Pancreas (tissue), 10 donors: ENCODE measurements around the gene INHBB. TPM values are rescaled to one million over a fixed set of nuclear protein-coding genes. Genes with fewer than 3 reads are reported as not detected.

ENCODE experiments used
- ATAC-seq, 4 donors: fragments of 200-7000 bp; cut with Tn5 transposase; one replicate each; pipeline versions ENCODE4 v1.8.0 to v1.9.1; 2020; ENCODE audit warnings: mild to moderate bottlenecking in 4 of 4, moderate library complexity in 4 of 4
- DNase-seq, 6 donors: peaks; one replicate each; pipeline ENCODE4 v3.0.0-alpha.2; 2020
- FAIRE-seq: peaks from 2 replicates; lab custom pipeline; 2012; peaks lifted over from hg19 to GRCh38; lab: Jason Lieb, UNC
- H3K27ac ChIP-seq, 4 donors: fragments of 200-600 bp; sonication (generic); 1 replicate in 3 of 4; 2 replicates in 1 of 4; pipeline versions ENCODE4 v1.5.0 to v1.8.0; 2020
- H3K27me3 ChIP-seq, 4 donors: fragments of 200-600 bp; one replicate each; pipeline ENCODE4 v1.8.0; 2021
- H3K36me3 ChIP-seq, 3 donors: fragments of 200-600 bp; sonication (generic) in 1 of 3; one replicate each; pipeline versions ENCODE4 v1.5.0 to v1.8.0; 2020 to 2021
- H3K4me1 ChIP-seq, 3 donors: fragments of 200-600 bp; one replicate each; pipeline ENCODE4 v1.8.0; 2021
- H3K4me3 ChIP-seq, 4 donors: fragments of 200-600 bp; sonication (generic) in 2 of 4; one replicate each; pipeline versions ENCODE4 v1.5.0 to v1.8.0; 2020 to 2021
- H3K9me3 ChIP-seq, 4 donors: fragments of 200-600 bp; one replicate each; pipeline ENCODE4 v1.8.0; 2021
- CTCF ChIP-seq, 4 donors: fragments of 200-600 bp; sonication (generic) in 3 of 4; IDR thresholded peaks; one replicate each; pipeline versions ENCODE4 v1.5.0 to v1.8.0; 2021; ENCODE audit warnings: antibody characterized with exemption in 4 of 4
- WGBS, 2 donors: extraction: QIAGEN DNeasy Blood & Tissue Kit; methylation state at CpG; one replicate each; pipeline ENCODE4 v1.1.7; 2013; 5-methylcytosine and 5-hydroxymethylcytosine counted together
- intact Hi-C, 3 donors: fragments of 100-400 bp; cut with DNase I; formaldehyde crosslinking; loops; one replicate each; pipeline versions ENCODE4 v1.11.1 to v1.14.2; 2022
- polyA plus RNA-seq, 2 donors: library from polyadenylated mRNA; stranded (reverse); fragments of 200-250 nt; gene quantifications; one replicate each; pipeline ENCODE4 v1.2.3, GENCODE V29; 2013
- total RNA-seq, 6 donors: library from RNA; stranded (reverse); fragmentation: NEBNext Ultra II Directional in 4 of 6; extraction: Animal tissue kit (Norgen Biotek cat#: 25700) in 4 of 6; gene quantifications; one replicate each; pipeline versions ENCODE4 v1.2.1 to v1.2.4, GENCODE V29; 2021 to 2023
- donor health status: healthy with polysubstance abuse.
- donor health status: DM: no; HTN: no; CAD: no; lungs with moderate emphysema.
- donor health status: DM: no; HTN: no; CAD: no.
- donor health status: control.
- donor health status: control.
- donor health status: Bipolar disorder and iron deficiency.
- donor health status: DM: yes; HTN: yes; CAD: no.
- donor health status: DM: no; HTN: no; CAD: no.
- donor health status: DM: no; HTN: no; CAD: no.
- donor health status: DM: yes; HTN: yes; CAD: no.

The INHBB gene
- total and polyA plus RNA-seq, 8 donors = 0.59 to 5.1 (median 2.5) TPM

GRCh38 chr2:120353591-120353898 lies 7.6 kb downstream of the INHBB start:
- ATAC-seq (no peak), FAIRE-seq (no peak), DNase-seq (peak in 1 of 6 donors; percentile 46)
- no peaks in the 10 kb centered on the region for H3K9me3 ChIP-seq
- H3K4me3 ChIP-seq = no peak overlapping the region
- H3K27ac ChIP-seq = no peak overlapping the region
- no peaks in the 10 kb centered on the region for H3K36me3 ChIP-seq
- peaks cover 0 to 4% (median 0%) of the 10 kb centered on the region in 4 donors for H3K27me3 ChIP-seq
- intact Hi-C loops = loop anchor here in 1 of 3 donors (10.0 kb wide), 1 partner anchor 161 kb away; no protein-coding TSS in a partner anchor
- TF ChIP-seq CTCF (IDR thresholded peaks at IDR 0.05) = no peak
- 88 to 93% methylated on average over 5 of the region's 5 CpGs for WGBS, 2 donors
- no peaks in the 10 kb centered on the region for H3K4me1 ChIP-seq

DNA sequence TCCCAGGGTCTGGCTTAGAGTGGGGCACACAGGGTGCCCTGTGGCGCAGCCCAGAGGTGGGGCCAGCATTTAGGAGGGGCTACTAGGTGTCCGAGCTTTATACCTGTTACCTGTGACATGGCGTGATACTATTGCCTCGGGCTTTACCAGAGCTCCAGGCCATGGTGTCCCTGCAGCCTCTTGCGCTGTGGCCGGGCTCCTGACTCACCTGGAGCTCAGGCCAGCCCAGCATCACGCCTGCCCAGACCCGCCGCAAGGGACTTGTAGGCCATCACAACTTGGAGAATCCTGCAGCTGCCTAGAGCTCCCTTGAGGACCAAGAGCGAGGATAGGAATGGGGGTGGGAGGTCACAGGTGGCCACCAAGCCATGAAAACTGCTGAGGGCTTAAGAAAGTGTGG lies 8.0 kb downstream of the INHBB start:
- ATAC-seq (no peak), FAIRE-seq (no peak), DNase-seq (peak in 1 of 6 donors; percentile 49)
- H3K9me3 ChIP-seq = no peaks in the 10 kb centered on the region
- WGBS, 2 donors = 93 to 98% methylated on average over 8 to 10 of the region's 10 CpGs
- H3K27ac ChIP-seq = no peak overlapping the region
- no peak for TF ChIP-seq CTCF (IDR thresholded peaks at IDR 0.05)
- peaks cover 0 to 3% (median 0%) of the 10 kb centered on the region in 4 donors for H3K27me3 ChIP-seq
- intact Hi-C loops = loop anchor here in 1 of 3 donors (10.0 kb wide), 1 partner anchor 161 kb away; no protein-coding TSS in a partner anchor
- H3K36me3 ChIP-seq = no peaks in the 10 kb centered on the region
- H3K4me3 ChIP-seq = no peak overlapping the region
- H3K4me1 ChIP-seq = no peaks in the 10 kb centered on the region

GRCh38 chr2:120354467-120354866 lies 8.5 kb downstream of the INHBB start:
- no peak for FAIRE-seq
- Histone ChIP-seq H3K36me3 (no peaks in the 10 kb centered on the region), H3K4me1 (no peaks in the 10 kb centered on the region), H3K27ac (no peak overlapping the region), H3K4me3 (no peak overlapping the region), H3K27me3 (no peaks in the 10 kb centered on the region), H3K9me3 (no peaks in the 10 kb centered on the region)
- no peak for DNase-seq
- intact Hi-C loops = loop anchor here in 1 of 3 donors (10.0 kb wide), 1 partner anchor 160 kb away; no protein-coding TSS in a partner anchor
- ATAC-seq = no peak
- WGBS, 2 donors = 78 to 84% methylated on average over 15 of the region's 15 CpGs
- TF ChIP-seq CTCF (IDR thresholded peaks at IDR 0.05) = no peak

DNA sequence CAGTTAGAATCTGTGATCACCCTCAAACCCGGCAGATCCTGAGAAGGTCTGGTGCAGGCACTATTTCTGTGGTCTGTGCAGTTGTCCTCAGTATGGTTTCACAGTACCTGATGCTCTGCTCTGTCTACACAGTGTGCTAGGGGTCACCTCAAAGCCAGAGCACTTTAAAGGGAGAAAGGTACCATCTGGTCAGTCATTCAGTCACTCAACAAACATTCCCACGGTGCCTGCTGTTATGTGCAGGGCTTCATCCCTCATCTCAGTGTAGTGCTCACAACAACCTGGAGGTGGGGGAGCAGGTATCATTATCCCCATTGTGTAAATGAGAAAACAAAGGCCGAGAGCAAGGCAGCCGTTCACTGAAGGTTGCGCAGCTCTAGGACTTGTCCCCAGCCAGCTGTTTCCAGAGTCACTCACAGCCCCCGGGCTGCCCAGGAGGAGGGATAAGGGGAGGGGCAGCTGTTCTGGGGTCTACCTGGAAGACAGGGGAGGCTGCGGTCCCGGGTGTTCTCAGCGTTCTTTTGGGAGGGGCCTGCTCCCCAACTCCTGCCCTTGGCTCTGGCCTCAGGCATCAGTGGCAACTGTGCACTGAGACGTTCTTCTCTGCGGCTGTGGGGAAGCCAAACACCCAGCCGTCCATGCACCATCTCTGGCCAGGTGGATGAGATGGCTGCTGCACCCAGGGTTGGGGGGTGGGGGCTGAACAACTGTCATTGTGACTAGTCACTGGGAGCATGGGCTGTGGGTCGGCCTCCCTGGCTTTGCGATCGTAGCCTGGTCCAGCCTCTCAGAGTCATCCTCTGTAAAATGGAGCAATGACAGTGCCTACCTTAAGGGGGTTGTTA lies 9.2 kb downstream of the INHBB start:
- TF ChIP-seq CTCF (IDR thresholded peaks at IDR 0.05) = no peak
- no peak for FAIRE-seq
- no peaks in the 10 kb centered on the region for H3K9me3 ChIP-seq
- H3K36me3 ChIP-seq = no peaks in the 10 kb centered on the region
- ATAC-seq = no peak
- no peaks in the 10 kb centered on the region for H3K27me3 ChIP-seq
- DNase-seq = peak in 1 of 6 donors; percentile 36
- no peak overlapping the region for H3K27ac ChIP-seq
- H3K4me1 ChIP-seq = no peaks in the 10 kb centered on the region
- WGBS, 2 donors = 76 to 85% methylated on average over 15 of the region's 15 CpGs
- intact Hi-C loops = loop anchor here in 1 of 3 donors (10.0 kb wide), 1 partner anchor 160 kb away; no protein-coding TSS in a partner anchor
- no peak overlapping the region for H3K4me3 ChIP-seq
